NCI-H1436 (cell line): Measurements from ENCODE around the gene SCUBE3.

Source experiments
- DNase-seq: peaks from one replicate; lab custom pipeline; 2025; lab: John Stamatoyannopoulos, UW

The SCUBE3 gene

GRCh38 chr6:35240838-35241801 lies 27.4 kb downstream of the SCUBE3 start:
- DNase-seq: peak; percentile 48

GRCh38 chr6:35242486-35242885 lies 28.7 kb downstream of the SCUBE3 start:
- DNase-seq: no peak

DNA sequence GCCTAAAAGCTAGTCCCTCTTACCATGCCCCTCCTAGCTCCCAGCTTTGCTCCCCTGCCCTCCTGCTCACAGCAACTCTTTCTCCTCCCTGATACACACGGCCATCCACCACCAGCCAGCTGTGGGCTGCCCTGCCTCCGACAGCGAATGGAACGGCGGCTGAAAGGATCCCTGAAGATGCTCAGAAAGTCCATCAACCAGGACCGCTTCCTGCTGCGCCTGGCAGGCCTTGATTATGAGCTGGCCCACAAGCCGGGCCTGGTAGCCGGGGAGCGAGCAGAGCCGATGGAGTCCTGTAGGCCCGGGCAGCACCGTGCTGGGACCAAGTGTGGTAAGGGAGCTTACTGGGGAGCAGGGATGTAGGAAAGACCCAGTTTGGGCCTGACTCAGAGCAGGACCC lies 29.1 kb downstream of the SCUBE3 start:
- DNase-seq: no peak

- no peak for DNase-seq
Observed at GRCh38 chr6:35243386-35243958, 29.7 kb downstream of the SCUBE3 start.

DNA sequence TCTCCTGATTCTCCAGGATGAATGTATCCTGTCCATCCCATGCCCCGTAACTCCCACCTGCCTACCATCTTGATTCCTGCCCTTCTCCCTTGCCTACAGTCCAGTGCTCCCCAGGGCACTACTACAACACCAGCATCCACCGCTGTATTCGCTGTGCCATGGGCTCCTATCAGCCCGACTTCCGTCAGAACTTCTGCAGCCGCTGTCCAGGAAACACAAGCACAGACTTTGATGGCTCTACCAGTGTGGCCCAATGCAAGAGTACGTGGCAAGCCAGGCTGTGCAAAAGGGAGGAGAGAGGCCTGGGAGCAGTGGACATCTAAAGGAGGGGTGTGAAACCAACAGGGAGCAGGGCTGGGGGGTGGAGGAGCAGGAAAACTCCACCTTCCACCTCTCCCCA lies 30.8 kb downstream of the SCUBE3 start:
- DNase-seq: no peak

- no peak for DNase-seq
Observed at GRCh38 chr6:35247642-35248231, 34.0 kb downstream of the SCUBE3 start.

GRCh38 chr6:35248300-35248699 lies 34.5 kb downstream of the SCUBE3 start:
- DNase-seq: no peak

- no peak for DNase-seq
Observed at GRCh38 chr6:35248965-35249364, 35.2 kb downstream of the SCUBE3 start.

- no peak for DNase-seq
Observed at GRCh38 chr6:35251949-35252348, 38.2 kb downstream of the SCUBE3 start.

- no peak for DNase-seq
Observed at GRCh38 chr6:35253249-35253648, 39.5 kb downstream of the SCUBE3 start.

DNA sequence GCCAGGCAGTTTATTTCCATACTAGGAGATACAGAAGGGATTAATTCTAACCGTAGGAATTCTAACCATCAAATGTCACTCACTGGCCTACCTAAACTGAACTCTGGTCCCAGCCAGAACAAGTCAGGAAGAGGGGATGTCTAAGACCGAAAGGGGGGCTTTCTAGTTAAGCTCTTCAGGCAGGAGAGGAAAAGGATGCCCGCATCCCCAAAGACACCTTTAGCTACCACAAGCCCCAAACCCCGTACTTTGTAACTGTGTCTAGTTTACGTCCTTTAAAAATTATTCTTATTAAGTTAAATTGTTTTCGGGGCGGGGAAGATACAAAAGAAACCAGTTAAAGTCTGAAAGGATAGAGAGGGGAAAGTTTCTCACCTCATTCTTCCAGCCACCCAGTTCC lies 44.6 kb downstream of the SCUBE3 start:
- no peak for DNase-seq

GRCh38 chr6:35258858-35259193 lies 45.1 kb downstream of the SCUBE3 start:
- peak; percentile 62 for DNase-seq

DNA sequence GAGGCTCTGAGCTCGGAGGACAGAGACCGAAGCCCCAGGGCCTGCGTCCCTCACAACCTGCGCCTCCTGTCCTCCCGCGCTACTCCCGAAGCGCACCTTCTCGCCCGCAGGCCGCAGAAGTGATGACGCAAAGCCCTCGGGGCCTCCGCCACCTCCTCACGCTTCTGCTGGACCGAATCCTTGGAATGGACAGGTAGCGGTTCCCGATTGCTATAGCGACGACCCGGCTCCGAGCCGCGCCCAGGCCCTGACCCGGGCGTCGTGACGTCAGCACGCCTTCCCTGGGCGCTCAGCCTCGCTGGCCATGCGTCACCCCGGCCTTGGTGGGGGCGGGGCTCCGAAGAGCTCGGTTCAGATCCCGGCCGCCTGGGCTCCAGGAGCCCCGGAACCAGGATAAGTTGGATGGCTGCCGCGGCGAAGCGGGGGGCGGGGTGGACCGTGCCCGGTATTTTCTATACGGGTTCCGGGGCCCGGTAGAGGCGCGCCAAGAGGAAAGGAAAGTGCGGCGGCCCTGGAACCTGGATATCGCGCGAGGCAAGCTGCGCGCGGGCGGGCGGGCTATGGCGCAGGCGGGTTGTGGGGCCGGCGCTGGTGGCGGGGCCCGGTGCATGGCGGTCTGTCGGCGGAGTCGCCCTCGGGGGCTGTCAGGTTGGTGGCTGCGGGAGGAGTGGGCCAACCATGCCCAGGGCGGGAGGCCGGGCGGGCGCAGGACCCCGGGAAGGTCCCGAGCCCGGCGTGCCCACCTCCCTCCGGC lies 45.6 kb downstream of the SCUBE3 start, which contains the start of gene ZNF76:
TSS of gene ZNF76 (plus strand) at position 542 of the 754 bp plus-strand sequence. CDS start 21,417 bp downstream, outside the sequence.
- peak; percentile 96 for DNase-seq

DNA sequence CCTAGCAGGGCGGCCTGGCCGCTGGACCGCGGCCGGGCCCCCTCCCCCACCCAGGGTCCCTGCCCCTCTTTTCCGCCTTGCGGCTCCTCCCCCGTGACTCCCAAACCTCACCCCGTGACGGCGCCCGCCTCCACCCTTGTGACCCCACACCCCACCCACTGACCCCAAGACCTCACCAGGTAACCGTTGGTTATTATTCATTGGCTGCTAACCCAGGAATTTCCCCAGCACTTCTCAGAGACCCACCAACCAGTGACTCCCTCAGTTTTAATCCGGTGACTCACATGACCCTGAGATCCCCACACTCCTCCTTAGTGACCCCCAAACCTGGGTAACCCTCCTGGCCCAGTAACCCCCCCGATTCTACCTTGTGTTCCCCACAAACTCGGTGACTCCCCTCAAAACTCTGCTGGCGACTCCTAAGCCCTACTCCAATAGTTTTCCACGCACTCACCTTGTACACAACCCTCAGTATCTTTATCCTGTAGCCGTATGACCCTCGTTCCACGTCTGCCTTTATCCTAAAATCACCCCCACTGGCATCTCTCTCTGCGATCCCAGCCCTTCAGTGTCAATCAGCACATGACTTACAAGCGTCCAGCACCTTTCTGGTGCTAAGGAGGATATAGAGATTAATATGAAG lies 46.3 kb downstream of the SCUBE3 start:
- peak; percentile 35 for DNase-seq

DNA sequence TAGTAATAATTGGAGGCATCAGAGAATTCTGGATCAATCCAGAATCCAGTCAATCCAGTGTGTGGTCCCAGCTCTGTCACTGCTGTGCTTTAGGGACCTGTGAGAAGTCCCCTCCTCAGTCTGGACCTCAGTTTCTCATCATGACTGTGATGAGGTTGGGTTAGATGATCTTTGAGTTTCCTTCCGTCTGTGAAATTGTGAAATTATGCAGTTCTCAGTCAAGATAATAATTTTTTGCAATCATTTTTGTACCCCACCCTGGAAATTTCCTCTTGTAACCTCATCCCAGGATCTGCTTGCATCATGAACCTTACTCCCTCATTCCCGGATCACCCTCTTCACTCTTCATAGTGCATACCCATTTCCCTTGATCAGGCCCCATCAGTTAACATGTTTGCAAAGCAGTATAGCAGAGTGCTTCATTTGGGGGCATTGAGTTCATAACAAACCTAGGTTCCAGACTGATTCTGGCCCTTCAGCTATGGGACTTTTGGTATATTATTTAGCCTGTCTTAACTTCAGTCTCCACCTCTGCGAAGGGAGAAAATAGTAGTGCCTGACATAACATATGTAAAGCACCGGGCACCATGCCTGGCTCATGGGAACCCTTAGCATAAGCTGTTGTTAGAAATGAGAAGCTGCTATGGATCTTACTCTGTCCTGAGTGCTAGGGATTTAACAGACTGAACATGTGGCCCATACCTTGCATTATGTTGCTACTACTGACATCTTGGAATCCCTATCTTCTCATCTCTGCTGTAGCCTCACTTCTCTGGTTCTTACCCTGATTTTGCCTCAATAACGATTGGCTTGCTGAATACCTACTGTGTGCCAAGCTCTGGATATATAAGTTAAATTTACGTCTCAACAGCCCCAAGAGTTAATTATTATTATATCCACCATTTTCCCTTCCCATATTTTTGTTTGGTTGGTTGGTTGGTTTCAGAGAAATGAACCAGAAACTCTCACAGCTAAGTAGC lies 47.1 kb downstream of the SCUBE3 start:
- DNase-seq: no peak

- DNase-seq: no peak
Observed at GRCh38 chr6:35262596-35262995, 48.8 kb downstream of the SCUBE3 start.

GRCh38 chr6:35264550-35265274 lies 51.0 kb downstream of the SCUBE3 start:
- no peak for DNase-seq

DNA sequence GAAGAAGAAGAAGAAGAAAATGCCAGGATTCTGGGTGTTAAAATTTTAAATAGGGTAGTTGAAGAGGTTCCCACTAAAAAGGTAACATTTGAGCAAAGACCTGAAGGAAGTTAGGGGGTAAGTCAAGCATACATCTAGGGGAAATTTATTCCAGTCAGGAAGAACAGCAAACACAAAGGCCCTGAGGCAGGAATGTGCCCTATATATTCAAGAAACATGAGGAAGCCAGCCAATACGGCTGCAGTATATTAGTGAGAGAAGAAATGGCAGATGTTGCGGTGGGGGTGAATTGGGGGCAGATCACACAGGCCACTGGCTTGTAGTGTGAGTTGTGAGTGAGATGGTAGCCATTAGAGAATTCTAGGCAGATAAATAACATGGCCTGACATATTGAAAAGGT lies 51.8 kb downstream of the SCUBE3 start:
- DNase-seq: no peak

DNA sequence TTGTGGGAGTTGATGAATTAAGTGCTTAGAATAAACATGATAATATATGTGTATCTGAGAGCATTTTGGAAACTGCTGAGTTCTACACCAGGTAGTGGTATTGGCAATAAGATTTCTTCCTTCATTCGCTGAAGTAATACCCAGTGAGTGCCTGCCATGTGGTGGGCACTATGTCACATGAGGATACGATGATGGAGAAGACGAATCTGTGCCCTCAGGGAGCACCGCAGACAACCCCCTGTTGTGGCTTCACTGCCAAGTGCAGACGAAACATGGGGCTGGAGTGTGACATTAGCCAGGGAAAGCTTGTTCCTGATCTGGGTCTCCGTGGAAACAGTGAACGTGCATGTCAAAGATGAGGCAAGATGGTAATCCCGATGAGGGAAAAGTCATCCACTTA lies 53.7 kb downstream of the SCUBE3 start:
- DNase-seq: no peak

- DNase-seq: no peak
Observed at GRCh38 chr6:35267897-35268296, 54.1 kb downstream of the SCUBE3 start.
